Testis (tissue), 2 donors: ENCODE results near the gene FOXJ3.

Experiments used
- CTCF ChIP-seq, 3 experiments: fragments of 450-650 bp in 2 of 3; fragments of 200-600 bp in 1 of 3; sonication (generic) in 1 of 3; IDR thresholded peaks; one replicate each; pipeline ENCODE4 v1.5.1; 2016 to 2019; ENCODE audit warnings: antibody characterized with exemption in 3 of 3, mild to moderate bottlenecking in 2 of 3, moderate library complexity in 1 of 3
- POLR2A ChIP-seq: fragments of 450-650 bp; IDR thresholded peaks from one replicate; pipeline ENCODE4 v1.6.1; 2017; ENCODE audit warnings: antibody characterized with exemption, mild to moderate bottlenecking, moderate library complexity

GRCh38 chr1:42250164-42250563 lies 84.9 kb downstream of the FOXJ3 start:
- no peak for TF ChIP-seq CTCF (IDR thresholded peaks at IDR 0.05)
- no peak for TF ChIP-seq POLR2A
